HG03342 (cell line): ENCODE data around the gene HLA-B.
A peak's percentile ranks its signal among the peaks of the same experiment; 100 is the strongest.
"Not testable (repeated sequence)": the region's sequence is repeated elsewhere in the genome, so short reads cannot be mapped to it uniquely, and the experiment has no call there.

ENCODE experiments used
- ATAC-seq: cut with Tn5 transposase; IDR thresholded peaks from one replicate; pipeline ENCODE4 v1.9.1; 2021; ENCODE audit warnings: mild to moderate bottlenecking, moderate library complexity; ENCODE audit not compliant: unreplicated experiment

HLA-B gene

GRCh38 chr6:31385041-31385440 is 28.1 kb upstream of the HLA-B start:
- ATAC-seq = no peak

- no peak for ATAC-seq
These were observed 26.2 kb upstream of the HLA-B start for GRCh38 chr6:31383149-31383548.

GRCh38 chr6:31381666-31382065 is 24.7 kb upstream of the HLA-B start:
- no peak for ATAC-seq

- no peak for ATAC-seq
These were observed 22.9 kb upstream of the HLA-B start for GRCh38 chr6:31379850-31380249.

GRCh38 chr6:31378721-31379103 is 21.7 kb upstream of the HLA-B start:
- ATAC-seq = no peak

GRCh38 chr6:31378062-31378720 is 21.2 kb upstream of the HLA-B start:
- ATAC-seq = no peak

- no peak for ATAC-seq
These were observed 20.1 kb upstream of the HLA-B start for GRCh38 chr6:31377029-31377428.

GRCh38 chr6:31375699-31376098 is 18.7 kb upstream of the HLA-B start:
- ATAC-seq = no peak

GRCh38 chr6:31374118-31374517 is 17.1 kb upstream of the HLA-B start:
- not testable (repeated sequence) for ATAC-seq

- no peak for ATAC-seq
These were observed 11.5 kb upstream of the HLA-B start for GRCh38 chr6:31368461-31368860.

GRCh38 chr6:31366693-31367470 is 9.9 kb upstream of the HLA-B start:
- ATAC-seq = peak; percentile 74

GRCh38 chr6:31365864-31366263 is 8.9 kb upstream of the HLA-B start:
- ATAC-seq = no peak

GRCh38 chr6:31363811-31364210 is 6.8 kb upstream of the HLA-B start:
- ATAC-seq = no peak

- no peak for ATAC-seq
These were observed 5.8 kb upstream of the HLA-B start for GRCh38 chr6:31362751-31363150.

- no peak for ATAC-seq
These were observed 2.6 kb upstream of the HLA-B start for GRCh38 chr6:31359581-31359980.

GRCh38 chr6:31358302-31358701 is 1.3 kb upstream of the HLA-B start:
- ATAC-seq = no peak

- ATAC-seq = no peak
These were observed 907 bp upstream of the HLA-B start for GRCh38 chr6:31357886-31358285.

GRCh38 chr6:31356216-31356945 is 598 bp downstream of the HLA-B start:
- no peak for ATAC-seq

- no peak for ATAC-seq
These were observed 1.4 kb downstream of the HLA-B start for GRCh38 chr6:31355583-31355948.

- no peak for ATAC-seq
These were observed 2.0 kb downstream of the HLA-B start for GRCh38 chr6:31354864-31355582.

- ATAC-seq = no peak
These were observed 2.7 kb downstream of the HLA-B start for GRCh38 chr6:31354158-31354863.
